22Rv1 (cell line): ENCODE measurements around the gene CDC42BPG.

Experiments used
- H3K27ac ChIP-seq: fragments of 450-650 bp; 2 replicates; pipeline ENCODE4 v1.5.1; 2017
- CTCF ChIP-seq: fragments of 450-650 bp; IDR thresholded peaks from 2 replicates; pipeline ENCODE4 v1.5.1; 2017; ENCODE audit warnings: mild to moderate bottlenecking
- ZFX ChIP-seq: fragments of 450-650 bp; IDR thresholded peaks from 2 replicates; pipeline ENCODE4 v1.6.1; 2017; ENCODE audit warnings: antibody characterized with exemption, borderline replicate concordance

The CDC42BPG gene

GRCh38 chr11:64834723-64835615 lies 9.5 kb downstream of the CDC42BPG start:
- H3K27ac ChIP-seq: no peak overlapping the region
- TF ChIP-seq CTCF: no peak

- no peak overlapping the region for H3K27ac ChIP-seq
- TF ChIP-seq ZFX: no peak
Observed at GRCh38 chr11:64834031-64834722, 10.3 kb downstream of the CDC42BPG start.

- no peak overlapping the region for H3K27ac ChIP-seq
- TF ChIP-seq ZFX (no peak), CTCF (no peak)
Observed at GRCh38 chr11:64833509-64833908, 10.9 kb downstream of the CDC42BPG start.

GRCh38 chr11:64833198-64833502 lies 11.3 kb downstream of the CDC42BPG start:
- TF ChIP-seq CTCF (no peak), ZFX (no peak)
- H3K27ac ChIP-seq: no peak overlapping the region

- TF ChIP-seq CTCF: no peak
- TF ChIP-seq ZFX: no peak
- H3K27ac ChIP-seq: no peak overlapping the region
Observed at GRCh38 chr11:64832467-64833197, 11.8 kb downstream of the CDC42BPG start.

- H3K27ac ChIP-seq: no peak overlapping the region
- TF ChIP-seq ZFX: no peak
- no peak for TF ChIP-seq CTCF
Observed at GRCh38 chr11:64831411-64831891, 13.0 kb downstream of the CDC42BPG start.

GRCh38 chr11:64829536-64830251 lies 14.8 kb downstream of the CDC42BPG start:
- no peak overlapping the region for H3K27ac ChIP-seq
- TF ChIP-seq ZFX (no peak), CTCF (no peak)
